ENCODE results near the gene ARL6.
"Not testable (repeated sequence)": the region's sequence is repeated elsewhere in the genome, so short reads cannot be mapped to it uniquely, and the experiment has no call there.

The ARL6 gene

GRCh38 chr3:97821774-97822358 is 57.3 kb downstream of the ARL6 start, which contains the start of gene CRYBG3:
Gene CRYBG3, plus strand, starts transcription at chr3:97822011. Its CDS starts 196 bp downstream, at chr3:97822207.
- DNase-seq = peak; percentile 79

DNA sequence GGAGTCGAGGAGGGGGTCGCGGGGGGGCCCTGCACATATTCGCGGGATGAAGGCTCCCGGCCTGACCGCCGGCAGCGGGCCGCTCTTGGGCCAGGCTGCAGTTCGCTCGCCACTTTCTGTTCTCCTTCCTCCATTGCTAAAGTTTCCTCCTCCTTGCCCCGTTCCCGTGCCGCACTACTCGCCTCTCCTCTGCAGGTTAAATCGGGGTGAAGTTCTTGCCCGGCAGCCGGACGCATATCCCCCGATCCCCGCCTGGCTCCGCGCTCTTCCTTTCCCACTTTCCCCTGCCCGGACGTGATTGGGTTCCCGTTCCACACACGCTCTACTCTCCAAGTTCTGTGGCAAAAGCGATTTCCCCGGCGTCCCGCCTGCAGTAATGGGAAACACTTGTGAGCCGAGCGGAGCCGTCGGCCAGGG is 57.8 kb downstream of the ARL6 start:
- DNase-seq = peak; percentile 20

- DNase-seq = no peak
Observed at GRCh38 chr3:97823046-97824004, 58.8 kb downstream of the ARL6 start.

- no peak for DNase-seq
Observed at GRCh38 chr3:97825101-97825500, 60.5 kb downstream of the ARL6 start.

DNA sequence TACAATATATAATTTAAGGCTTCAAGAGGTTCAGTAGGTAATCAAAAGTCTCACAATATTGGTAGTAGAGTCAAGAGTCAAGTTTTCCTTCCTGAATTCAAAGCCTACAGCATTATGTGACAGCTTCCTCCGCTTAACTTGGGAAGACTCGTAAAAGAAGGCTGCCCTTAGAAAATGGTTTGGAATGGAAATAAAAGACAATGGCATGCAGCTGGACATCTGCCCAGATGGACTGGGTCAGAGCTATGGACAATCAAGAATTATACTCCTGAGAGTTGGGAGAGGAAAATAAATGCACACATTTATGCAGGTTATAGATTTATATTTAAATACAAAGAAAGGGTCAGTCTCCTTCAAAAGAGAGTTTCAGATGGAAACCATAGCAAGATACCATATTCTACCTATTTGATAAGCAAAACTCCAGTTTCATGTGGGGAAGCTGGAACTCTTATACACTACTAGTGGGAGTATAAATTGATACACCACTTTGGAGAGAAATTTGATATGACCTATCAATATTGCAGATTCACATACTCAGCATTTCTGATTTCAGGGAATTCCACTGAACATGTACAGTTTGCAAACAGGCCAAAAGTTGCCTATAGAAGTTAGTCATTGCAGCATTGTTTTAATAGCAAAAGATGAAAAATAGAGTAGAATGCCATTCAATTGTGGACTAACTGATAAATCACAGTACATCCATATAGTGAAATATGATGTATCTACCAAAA is 63.3 kb downstream of the ARL6 start:
- DNase-seq = no peak

DNA sequence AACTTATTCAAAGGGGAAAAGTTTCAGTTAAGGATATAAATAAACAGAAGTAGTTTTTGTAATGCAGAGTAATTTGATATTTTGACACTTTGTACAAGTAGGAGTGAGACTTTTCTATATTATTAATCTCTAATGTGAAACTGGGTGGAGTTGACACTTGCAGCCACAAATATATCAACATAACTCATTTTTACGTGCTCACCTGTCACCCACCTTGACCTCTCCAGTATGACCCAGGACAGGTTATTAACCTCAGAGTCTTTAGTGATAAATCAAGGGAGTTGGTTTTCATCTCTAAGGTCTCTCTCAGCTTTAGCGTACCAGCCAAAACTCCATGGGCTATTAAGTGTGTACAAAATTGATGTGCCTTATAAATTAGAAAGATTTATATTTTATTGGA is 64.6 kb downstream of the ARL6 start:
- DNase-seq = no peak

GRCh38 chr3:97830638-97831037 is 66.1 kb downstream of the ARL6 start:
- DNase-seq = no peak

GRCh38 chr3:97831140-97831539 is 66.6 kb downstream of the ARL6 start:
- no peak for DNase-seq

- not testable (repeated sequence) for DNase-seq
Observed at GRCh38 chr3:97833184-97833583, 68.6 kb downstream of the ARL6 start.

- no peak for DNase-seq
Observed at GRCh38 chr3:97835761-97836160, 71.2 kb downstream of the ARL6 start.

- DNase-seq = no peak
Observed at GRCh38 chr3:97838393-97838792, 73.8 kb downstream of the ARL6 start.

DNA sequence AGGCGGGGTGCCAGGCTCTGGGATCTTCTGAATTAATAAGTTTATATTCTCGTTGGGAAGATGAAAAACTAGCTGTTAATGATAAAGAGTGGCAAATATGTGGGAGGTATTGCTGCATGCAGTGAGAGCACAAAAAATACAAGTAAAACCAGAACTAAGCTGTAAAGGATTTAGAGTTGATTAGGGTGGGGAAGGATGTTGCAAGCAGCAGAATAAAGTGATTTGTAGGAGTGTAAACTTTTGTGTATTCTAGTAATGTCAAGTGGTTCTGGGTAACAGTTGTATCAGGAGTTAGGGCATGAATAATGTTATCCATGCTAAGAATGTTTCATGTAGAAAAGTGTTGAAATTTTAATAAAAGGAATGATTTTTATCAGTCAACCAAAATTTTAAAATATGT is 75.4 kb downstream of the ARL6 start:
- no peak for DNase-seq

GRCh38 chr3:97841304-97841703 is 76.7 kb downstream of the ARL6 start:
- no peak for DNase-seq

GRCh38 chr3:97841956-97842355 is 77.4 kb downstream of the ARL6 start:
- DNase-seq = no peak

DNA sequence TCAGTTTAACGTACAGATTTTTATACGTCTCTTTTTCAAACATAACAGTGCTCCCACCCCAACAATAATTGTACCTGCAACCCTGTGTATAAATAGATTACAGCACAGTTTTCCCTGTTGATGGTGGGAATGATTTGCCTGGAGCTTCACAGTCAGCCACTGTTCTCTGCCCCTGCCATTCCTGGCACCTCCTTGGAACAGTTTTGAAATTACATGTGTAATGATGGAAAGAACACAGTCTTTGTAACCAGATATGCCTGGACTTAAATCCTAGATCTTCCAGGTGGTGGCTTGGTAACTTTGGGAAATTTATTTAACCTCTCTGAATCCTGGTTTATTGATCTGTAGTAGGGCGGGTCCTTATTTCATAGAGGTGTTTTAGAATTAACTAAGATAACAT is 84.2 kb downstream of the ARL6 start:
- DNase-seq = no peak

Data from stimulated activated CD4-positive, alpha-beta T cell treated with anti-CD3 and anti-CD28 coated beads, Interleukin-12 subunit alpha, Interleukin-12 subunit beta, amount 100 ng/mL, for 4 hours (primary cell).